Right lobe of liver (tissue), 6 donors: ENCODE results near the gene DSTYK. TPM values are rescaled to one million over a fixed set of nuclear protein-coding genes. Genes with fewer than 3 reads are reported as not detected.
"Not testable (repeated sequence)": the region's sequence is repeated elsewhere in the genome, so short reads cannot be mapped to it uniquely, and the experiment has no call there.

Source experiments
- ATAC-seq, 4 donors: fragments of 200-7000 bp; cut with Tn5 transposase; one replicate each; pipeline ENCODE4 v1.9.1; 2020; ENCODE audit warnings: mild to moderate bottlenecking in 4 of 4, moderate library complexity in 4 of 4
- DNase-seq, 3 donors: peaks; one replicate each; pipeline ENCODE4 v3.0.0-alpha.2; 2020
- H3K27ac ChIP-seq, 3 donors: fragments of 200-600 bp; one replicate each; pipeline ENCODE4 v1.8.0; 2022
- H3K27me3 ChIP-seq, 2 donors: fragments of 200-600 bp; one replicate each; pipeline ENCODE4 v1.8.0; 2022
- H3K36me3 ChIP-seq, 4 donors: fragments of 200-600 bp; sonication (generic) in 1 of 4; one replicate each; pipeline versions ENCODE4 v1.5.1 to v1.8.0; 2017 to 2022; ENCODE audit warnings: control low read depth in 1 of 4
- H3K4me1 ChIP-seq, 4 donors: fragments of 200-600 bp; sonication (generic) in 1 of 4; one replicate each; pipeline versions ENCODE4 v1.5.1 to v1.8.0; 2017 to 2022; ENCODE audit warnings: control low read depth in 1 of 4
- H3K4me3 ChIP-seq, 3 donors: fragments of 200-600 bp; one replicate each; pipeline ENCODE4 v1.8.0; 2022
- H3K9me3 ChIP-seq, 4 donors: fragments of 200-600 bp; sonication (generic) in 1 of 4; one replicate each; pipeline versions ENCODE4 v1.5.1 to v1.8.0; 2017 to 2022; ENCODE audit warnings: control low read depth in 1 of 4
- CTCF ChIP-seq, 4 donors: fragments of 200-600 bp in 3 of 4; fragments of 450-650 bp in 1 of 4; IDR thresholded peaks; one replicate each; pipeline versions ENCODE4 v1.5.1 to v1.8.0; 2016 to 2022; ENCODE audit warnings: antibody characterized with exemption in 4 of 4, mild to moderate bottlenecking in 2 of 4
- POLR2A ChIP-seq: fragments of 450-650 bp; IDR thresholded peaks from one replicate; pipeline ENCODE4 v1.6.1; 2017; ENCODE audit warnings: antibody characterized with exemption, mild to moderate bottlenecking
- whole genome bisulfite sequencing: methylation state at CpG from one replicate; pipeline ENCODE4 v1.1.6; 2018; ENCODE audit warnings: low coverage, low lambda C conversion rate; ENCODE audit not compliant: insufficient coverage; ENCODE audit errors: missing lambda C conversion rate; 5-methylcytosine and 5-hydroxymethylcytosine counted together
- intact Hi-C, 2 donors: fragments of 100-400 bp; cut with DNase I; formaldehyde crosslinking; loops; one replicate each; pipeline versions ENCODE4 v1.11.2 to v1.14.1; 2022
- total RNA-seq, 6 experiments: library from RNA; depleted of rRNA in 2 of 6; stranded (reverse); fragments of >200 nt in 2 of 6; fragmentation: NEBNext Ultra II Directional in 3 of 6; extraction: Animal tissue kit (Norgen Biotek cat#: 25700) in 3 of 6; gene quantifications; one replicate each; pipeline versions ENCODE4 v1.1.0 to v1.2.4, GENCODE V29; 2016 to 2023
- donor health status: DM: no; HTN: yes; CAD: no.
- donor health status: DM: no; HTN: no; CAD: no.
- donor health status: DM: no; HTN: no; CAD: no.
- donor health status: DM: no; HTN: yes; CAD: no.
- donor health status: DM: no; HTN: yes; CAD: no.

Gene DSTYK
- total RNA-seq, 6 experiments from 2014 or later = 2.5 to 2.9 (median 2.6) TPM

DNA sequence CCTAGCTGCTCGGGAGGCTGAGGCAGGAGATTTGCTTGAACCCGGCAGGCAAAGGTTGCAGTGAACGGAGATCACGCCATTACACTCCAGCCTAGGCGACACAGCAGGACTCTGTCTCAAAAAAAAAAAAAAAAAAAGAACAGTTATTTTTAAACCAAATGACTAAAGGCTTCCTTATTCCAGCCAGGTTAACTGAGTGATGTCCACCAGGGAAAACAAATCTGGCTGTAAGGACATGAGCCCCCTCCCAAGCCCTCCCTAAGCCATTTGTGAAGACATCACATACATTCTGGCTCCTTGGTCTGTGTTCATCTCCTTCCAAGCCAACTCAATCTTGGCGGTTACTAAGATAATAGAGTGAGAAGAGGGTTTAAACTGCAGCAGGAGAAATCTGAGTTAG, 24.4 kb upstream of the DSTYK start:
- TF ChIP-seq POLR2A = no peak
- no peak for TF ChIP-seq CTCF (IDR thresholded peaks at IDR 0.05)
- 73% methylated on average over 2 of the region's 6 CpGs for WGBS
- ATAC-seq (no peak), DNase-seq (no peak)
- intact Hi-C loops = no loop called here
- Histone ChIP-seq H3K27ac (no peak overlapping the region), H3K36me3 (no peaks in the 10 kb centered on the region), H3K4me3 (no peak overlapping the region), H3K27me3 (no peaks in the 10 kb centered on the region), H3K9me3 (no peaks in the 10 kb centered on the region), H3K4me1 (no peaks in the 10 kb centered on the region)

DNA sequence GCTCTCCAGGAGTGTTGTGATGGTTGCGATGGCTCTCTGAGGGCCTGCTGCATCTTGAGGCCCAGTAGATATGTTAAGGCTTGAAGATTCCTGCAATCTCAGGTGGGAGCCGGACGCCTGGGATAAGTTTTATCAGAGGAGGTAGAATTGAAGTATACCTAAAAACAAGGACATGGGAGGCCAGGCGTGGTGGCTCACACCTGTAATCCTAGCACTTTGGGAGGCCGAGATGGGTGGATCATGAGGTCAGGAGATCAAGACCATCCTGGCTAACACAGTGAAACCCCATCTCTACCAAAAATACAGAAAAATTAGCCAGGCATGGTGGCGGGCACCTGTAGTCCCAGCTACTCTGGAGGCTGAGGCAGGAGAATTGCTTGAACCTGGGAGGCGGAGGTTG, 22.5 kb upstream of the DSTYK start:
- H3K4me1 ChIP-seq, ATAC-seq, H3K27me3 ChIP-seq, H3K9me3 ChIP-seq, DNase-seq, intact Hi-C loops, H3K27ac ChIP-seq, H3K4me3 ChIP-seq, H3K36me3 ChIP-seq: not testable (repeated sequence)
- 91% methylated on average over 7 of the region's 7 CpGs for WGBS

- Histone ChIP-seq H3K4me1 (peaks cover 0 to 9% (median 0%) of the 10 kb centered on the region in 4 donors), H3K36me3 (no peaks in the 10 kb centered on the region), H3K4me3 (no peak overlapping the region), H3K27me3 (no peaks in the 10 kb centered on the region), H3K27ac (no peak overlapping the region), H3K9me3 (no peaks in the 10 kb centered on the region)
- DNase-seq (no peak), ATAC-seq (no peak)
- intact Hi-C loops = no loop called here
- no peak for TF ChIP-seq CTCF (IDR thresholded peaks at IDR 0.05)
- TF ChIP-seq POLR2A = no peak
- WGBS = 56% methylated on average over 3 of the region's 3 CpGs
Observed at GRCh38 chr1:205232945-205233397, 21.5 kb upstream of the DSTYK start.

GRCh38 chr1:205232127-205232820, 20.8 kb upstream of the DSTYK start:
- Histone ChIP-seq H3K4me3 (no peak overlapping the region), H3K27ac (no peak overlapping the region), H3K36me3 (no peaks in the 10 kb centered on the region), H3K27me3 (no peaks in the 10 kb centered on the region), H3K9me3 (no peaks in the 10 kb centered on the region), H3K4me1 (peaks cover 0 to 9% (median 0%) of the 10 kb centered on the region in 4 donors)
- WGBS = 76% methylated on average over 4 of the region's 7 CpGs
- intact Hi-C loops = no loop called here
- DNase-seq (no peak), ATAC-seq (no peak)
- no peak for TF ChIP-seq CTCF (IDR thresholded peaks at IDR 0.05)
- TF ChIP-seq POLR2A = no peak

GRCh38 chr1:205230982-205231381, 19.5 kb upstream of the DSTYK start:
- no peaks in the 10 kb centered on the region for H3K27me3 ChIP-seq
- DNase-seq = no peak

More at GRCh38 chr1:205230982-205231381, 19.5 kb upstream of the DSTYK start:
- ATAC-seq = no peak
- WGBS = 51% methylated on average over 3 of the region's 5 CpGs
- no peaks in the 10 kb centered on the region for H3K36me3 ChIP-seq
- no peaks in the 10 kb centered on the region for H3K9me3 ChIP-seq
- TF ChIP-seq CTCF (IDR thresholded peaks at IDR 0.05) (no peak), POLR2A (no peak)
- H3K27ac ChIP-seq = no peak overlapping the region
- no peak overlapping the region for H3K4me3 ChIP-seq
- H3K4me1 ChIP-seq = peaks cover 0 to 9% (median 0%) of the 10 kb centered on the region in 4 donors
- intact Hi-C loops = no loop called here
